H1 (cell line): ENCODE data around the gene MBP.

Source experiments
- CTCF ChIP-seq, 3 experiments: IDR thresholded peaks; 1 replicate in 2 of 3; 2 replicates in 1 of 3; pipeline versions ENCODE4 v1.5.1 to v1.6.1; 2011; ENCODE audit warnings: low read length in 3 of 3, mild to moderate bottlenecking in 3 of 3, inconsistent platforms in 2 of 3, low read depth in 1 of 3, moderate library complexity in 1 of 3; ENCODE audit not compliant: insufficient read depth in 1 of 3; ENCODE audit errors: control extremely low read depth in 1 of 3
- EP300 ChIP-seq, 2 experiments: IDR thresholded peaks; 1 replicate in 1 of 2; 2 replicates in 1 of 2; pipeline ENCODE4 v1.6.1; 2011 to 2012; ENCODE audit warnings: low read depth in 2 of 2, low read length in 2 of 2, mild to moderate bottlenecking in 2 of 2, borderline replicate concordance in 1 of 2, inconsistent platforms in 1 of 2, moderate library complexity in 1 of 2
- EZH2 ChIP-seq: fragments of 200-600 bp; sonication (generic); IDR thresholded peaks from 2 replicates; pipeline ENCODE4 v1.7.1; 2012; ENCODE audit warnings: low read depth, mild to moderate bottlenecking, moderate library complexity, low read length, inconsistent platforms; ENCODE audit not compliant: severe bottlenecking
- POLR2A ChIP-seq, 2 experiments: IDR thresholded peaks; 1 replicate in 1 of 2; 2 replicates in 1 of 2; pipeline ENCODE4 v1.6.1; 2011; ENCODE audit warnings: low read depth in 2 of 2, low read length in 2 of 2, mild to moderate bottlenecking in 2 of 2; ENCODE audit errors: control extremely low read depth in 1 of 2
- POLR2AphosphoS5 ChIP-seq: IDR thresholded peaks from 2 replicates; pipeline ENCODE4 v1.6.1; 2011; ENCODE audit warnings: low read depth, low read length
- RAD21 ChIP-seq, 2 experiments: IDR thresholded peaks in 1 of 2; conservative IDR thresholded peaks in 1 of 2; 2 replicates each; pipeline ENCODE4 v1.6.1; 2011; ENCODE audit warnings: low read depth in 2 of 2, low read length in 2 of 2, improper control_type of control experiment in 1 of 2, inconsistent platforms in 1 of 2, mild to moderate bottlenecking in 1 of 2, moderate library complexity in 1 of 2

GRCh38 chr18:77166523-77166922, 33.9 kb upstream of the MBP start:
- TF ChIP-seq EP300 (IDR thresholded peaks at IDR 0.05; ENCODE audit: borderline replicate concordance in 1 of 2, low read depth in 2 of 2, low read length in 2 of 2) (no peak), CTCF (IDR thresholded peaks at IDR 0.05; ENCODE audit: control extremely low read depth in 1 of 3, insufficient read depth in 1 of 3, low read depth in 1 of 3, low read length in 3 of 3) (no peak), POLR2A (IDR thresholded peaks at IDR 0.05; ENCODE audit: control extremely low read depth in 1 of 2, low read depth in 2 of 2, low read length in 2 of 2) (no peak), POLR2AphosphoS5 (no peak), RAD21 (IDR thresholded peaks at IDR 0.05 in 1 of 2, conservative IDR thresholded peaks at IDR 0.05 in 1 of 2; ENCODE audit: low read depth in 2 of 2, low read length in 2 of 2) (no peak), EZH2 (no peak)
